CD1c-positive myeloid dendritic cell (primary cell): Measurements from ENCODE around the gene NPIPA7.
"Not testable (repeated sequence)": the region's sequence is repeated elsewhere in the genome, so short reads cannot be mapped to it uniquely, and the experiment has no call there.

Experiments
- DNase-seq: peaks from one replicate; pipeline ENCODE4 v3.0.0-alpha.2; 2016; ENCODE audit errors: extremely low spot score

The NPIPA7 gene

DNA sequence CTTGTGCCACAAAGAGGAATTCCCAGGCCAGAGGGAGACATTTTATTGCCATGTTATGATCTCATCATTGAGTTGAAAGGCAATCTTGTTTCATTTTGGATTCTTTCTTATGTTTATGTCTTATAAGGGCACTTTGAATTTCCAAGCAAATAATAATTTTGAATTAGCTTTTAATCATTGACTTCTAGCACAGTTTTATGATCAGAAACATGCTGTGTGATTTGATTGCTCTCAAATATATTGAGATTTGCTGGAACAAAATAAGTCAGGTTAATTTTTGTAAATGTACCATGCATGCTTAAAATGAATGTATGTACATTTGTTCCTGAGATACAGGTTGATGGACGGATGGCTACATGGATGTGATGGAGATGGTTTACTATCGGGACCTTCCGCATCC is at the start of gene NPIPA7:
Gene NPIPA7, plus strand, starts transcription at position 301 of the 400 bp plus-strand sequence. CDS start 105 bp downstream, outside the sequence.
- DNase-seq: not testable (repeated sequence)

DNA sequence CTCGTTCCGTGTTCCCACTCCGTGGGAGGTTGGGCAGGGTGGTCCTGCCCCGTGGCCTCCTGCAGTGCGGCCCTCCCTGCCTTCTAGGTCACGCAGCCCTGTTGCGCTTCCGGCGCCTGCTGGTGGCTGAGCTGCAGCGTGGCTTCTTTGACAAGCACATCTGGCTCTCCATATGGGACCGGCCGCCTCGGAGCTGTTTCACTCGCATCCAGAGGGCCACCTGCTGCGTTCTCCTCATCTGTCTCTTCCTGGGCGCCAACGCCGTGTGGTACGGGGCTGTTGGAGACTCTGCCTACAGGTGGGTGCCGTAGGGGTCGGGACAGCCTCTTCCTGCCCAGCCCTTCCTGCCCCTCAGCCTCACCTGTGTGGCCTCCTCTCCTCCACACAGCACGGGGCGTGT is 47.5 kb upstream of the NPIPA7 start:
- DNase-seq: not testable (repeated sequence)

DNA sequence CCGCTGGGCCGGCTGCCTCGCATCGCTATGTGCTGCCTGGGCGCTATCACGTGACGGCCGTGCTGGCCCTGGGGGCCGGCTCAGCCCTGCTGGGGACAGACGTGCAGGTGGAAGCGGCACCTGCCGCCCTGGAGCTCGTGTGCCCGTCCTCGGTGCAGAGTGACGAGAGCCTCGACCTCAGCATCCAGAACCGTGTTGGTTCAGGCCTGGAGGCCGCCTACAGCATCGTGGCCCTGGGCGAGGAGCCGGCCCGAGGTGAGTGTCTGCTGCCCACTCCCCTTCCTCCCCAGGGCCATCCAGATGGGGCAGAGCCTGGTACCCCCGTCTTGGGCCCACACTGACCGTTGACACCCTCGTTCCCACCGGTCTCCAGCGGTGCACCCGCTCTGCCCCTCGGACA is 21.4 kb upstream of the NPIPA7 start:
- not testable (repeated sequence) for DNase-seq

DNA sequence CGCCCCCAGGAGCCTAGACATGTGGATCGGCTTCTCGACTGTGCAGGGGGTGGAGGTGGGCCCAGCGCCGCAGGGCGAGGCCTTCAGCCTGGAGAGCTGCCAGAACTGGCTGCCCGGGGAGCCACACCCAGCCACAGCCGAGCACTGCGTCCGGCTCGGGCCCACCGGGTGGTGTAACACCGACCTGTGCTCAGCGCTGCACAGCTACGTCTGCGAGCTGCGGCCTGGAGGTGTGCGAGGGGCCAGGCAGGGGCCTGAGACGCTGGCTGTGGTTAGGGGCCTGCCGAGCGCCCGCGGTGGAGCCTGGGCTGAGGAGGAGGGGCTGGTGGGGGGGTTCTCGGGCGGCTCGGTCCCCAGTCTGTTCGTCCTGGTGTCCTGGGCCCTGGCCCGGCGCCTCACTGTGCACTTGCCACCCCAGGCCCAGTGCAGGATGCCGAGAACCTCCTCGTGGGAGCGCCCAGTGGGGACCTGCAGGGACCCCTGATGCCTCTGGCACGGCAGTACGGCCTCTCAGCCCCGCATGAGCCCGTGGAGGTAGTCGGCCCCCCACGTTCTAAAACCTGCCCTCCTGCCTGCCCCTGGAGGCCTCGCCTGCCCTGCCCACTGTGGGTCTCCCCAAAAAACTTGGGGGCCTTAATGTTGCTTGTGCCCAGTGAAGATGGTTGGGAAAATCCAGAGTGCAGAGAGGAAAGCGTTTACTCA is 20.2 kb upstream of the NPIPA7 start:
- DNase-seq: not testable (repeated sequence)

DNA sequence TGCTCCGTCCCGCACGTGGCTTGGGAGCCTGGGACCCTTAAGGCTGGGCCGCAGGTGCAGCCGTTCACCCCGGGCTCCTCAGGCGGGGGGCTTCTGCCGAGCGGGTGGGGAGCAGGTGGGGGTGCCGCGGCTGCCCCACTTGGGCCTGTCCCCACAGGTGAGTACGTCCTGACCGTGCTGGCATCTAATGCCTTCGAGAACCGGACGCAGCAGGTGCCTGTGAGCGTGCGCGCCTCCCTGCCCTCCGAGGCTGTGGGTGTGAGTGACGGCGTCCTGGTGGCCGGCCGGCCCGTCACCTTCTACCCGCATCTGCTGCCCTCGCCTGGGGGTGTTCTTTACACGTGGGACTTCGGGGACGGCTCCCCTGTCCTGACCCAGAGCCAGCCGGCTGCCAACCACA is 15.3 kb upstream of the NPIPA7 start:
- DNase-seq: not testable (repeated sequence)

DNA sequence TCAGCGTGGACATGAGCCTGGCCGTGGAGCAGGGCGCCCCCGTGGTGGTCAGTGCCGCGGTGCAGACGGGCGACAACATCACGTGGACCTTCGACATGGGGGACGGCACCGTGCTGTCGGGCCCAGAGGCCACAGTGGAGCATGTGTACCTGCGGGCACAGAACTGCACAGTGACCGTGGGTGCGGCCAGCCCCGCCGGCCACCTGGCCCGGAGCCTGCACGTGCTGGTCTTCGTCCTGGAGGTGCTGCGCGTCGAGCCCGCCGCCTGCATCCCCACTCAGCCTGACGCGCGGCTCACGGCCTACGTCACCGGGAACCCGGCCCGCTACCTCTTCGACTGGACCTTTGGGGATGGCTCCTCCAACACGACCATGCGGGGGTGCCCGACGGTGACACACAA is 14.8 kb upstream of the NPIPA7 start:
- DNase-seq: not testable (repeated sequence)

DNA sequence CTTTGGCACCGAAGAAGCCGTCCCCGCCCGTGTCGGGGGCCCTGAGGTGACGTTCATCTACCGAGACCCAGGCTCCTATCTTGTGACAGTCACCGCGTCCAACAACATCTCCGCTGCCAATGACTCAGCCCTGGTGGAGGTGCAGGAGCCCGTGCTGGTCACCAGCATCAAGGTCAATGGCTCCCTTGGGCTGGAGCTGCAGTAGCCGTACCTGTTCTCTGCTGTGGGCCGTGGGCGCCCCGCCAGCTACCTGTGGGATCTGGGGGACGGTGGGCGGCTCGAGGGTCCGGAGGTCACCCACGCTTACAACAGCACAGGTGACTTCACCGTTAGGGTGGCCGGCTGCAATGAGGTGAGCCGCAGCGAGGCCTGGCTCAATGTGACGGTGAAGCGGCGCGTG is 14.2 kb upstream of the NPIPA7 start:
- DNase-seq: not testable (repeated sequence)

DNA sequence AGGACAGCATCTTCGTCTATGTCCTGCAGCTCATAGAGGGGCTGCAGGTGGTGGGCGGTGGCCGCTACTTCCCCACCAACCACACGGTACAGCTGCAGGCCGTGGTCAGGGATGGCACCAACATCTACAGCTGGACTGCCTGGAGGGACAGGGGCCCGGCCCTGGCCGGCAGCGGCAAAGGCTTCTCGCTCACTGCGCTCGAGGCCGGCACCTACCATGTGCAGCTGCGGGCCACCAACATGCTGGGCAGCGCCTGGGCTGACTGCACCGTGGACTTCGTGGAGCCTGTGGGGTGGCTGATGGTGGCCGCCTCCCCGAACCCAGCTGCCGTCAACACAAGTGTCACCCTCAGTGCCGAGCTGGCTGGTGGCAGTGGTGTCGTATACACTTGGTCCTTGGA is 13.6 kb upstream of the NPIPA7 start:
- DNase-seq: not testable (repeated sequence)

DNA sequence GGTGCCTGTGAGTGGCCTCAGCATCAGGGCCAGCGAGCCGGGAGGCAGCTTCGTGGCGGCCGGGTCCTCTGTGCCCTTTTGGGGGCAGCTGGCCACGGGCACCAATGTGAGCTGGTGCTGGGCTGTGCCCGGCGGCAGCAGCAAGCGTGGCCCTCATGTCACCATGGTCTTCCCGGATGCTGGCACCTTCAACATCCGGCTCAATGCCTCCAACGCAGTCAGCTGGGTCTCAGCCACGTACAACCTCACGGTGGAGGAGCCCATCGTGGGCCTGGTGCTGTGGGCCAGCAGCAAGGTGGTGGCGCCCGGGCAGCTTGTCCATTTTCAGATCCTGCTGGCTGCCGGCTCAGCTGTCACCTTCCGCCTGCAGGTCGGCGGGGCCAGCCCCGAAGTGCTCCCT is 13.1 kb upstream of the NPIPA7 start:
- not testable (repeated sequence) for DNase-seq

DNA sequence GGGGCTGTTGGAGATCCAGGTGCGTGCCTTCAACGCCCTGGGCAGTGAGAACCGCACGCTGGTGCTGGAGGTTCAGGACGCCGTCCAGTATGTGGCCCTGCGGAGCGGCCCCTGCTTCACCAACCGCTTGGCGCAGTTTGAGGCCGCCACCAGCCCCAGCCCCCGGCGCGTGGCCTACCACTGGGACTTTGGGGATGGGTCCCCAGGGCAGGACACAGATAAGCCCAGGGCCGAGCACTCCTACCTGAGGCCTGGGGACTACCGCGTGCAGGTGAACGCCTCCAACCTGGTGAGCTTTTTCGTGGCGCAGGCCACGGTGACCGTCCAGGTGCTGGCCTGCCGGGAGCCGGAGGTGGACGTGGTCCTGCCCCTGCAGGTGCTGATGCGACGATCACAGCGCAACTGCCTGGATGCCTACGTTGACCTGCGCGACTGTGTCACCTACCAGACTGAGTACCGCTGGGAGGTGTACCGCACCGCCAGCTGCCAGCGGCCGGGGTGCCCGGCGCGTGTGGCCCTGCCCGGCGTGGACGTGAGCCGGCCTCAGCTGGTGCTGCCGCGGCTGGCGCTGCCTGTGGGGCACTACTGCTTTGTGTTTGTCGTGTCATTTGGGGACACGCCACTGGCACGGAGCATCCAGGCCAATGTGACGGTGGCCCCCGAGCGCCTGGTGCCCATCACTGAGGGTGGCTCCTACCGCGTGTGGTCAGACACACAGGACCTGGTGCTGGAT is 12.2 kb upstream of the NPIPA7 start:
- DNase-seq: not testable (repeated sequence)

DNA sequence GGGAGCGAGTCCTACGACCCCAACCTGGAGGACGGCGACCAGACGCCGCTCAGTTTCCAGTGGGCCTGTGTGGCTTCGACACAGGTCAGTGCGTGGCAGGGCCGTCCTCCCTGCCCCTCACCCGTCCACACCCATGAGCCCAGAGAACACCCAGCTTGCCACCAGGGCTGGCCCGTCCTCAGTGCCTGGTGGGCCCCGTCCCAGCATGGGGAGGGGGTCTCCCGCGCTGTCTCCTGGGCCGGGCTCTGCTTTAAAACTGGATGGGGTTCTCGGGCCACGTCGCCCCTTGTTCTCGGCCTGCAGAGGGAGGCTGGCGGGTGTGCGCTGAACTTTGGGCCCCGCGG is 11.7 kb upstream of the NPIPA7 start:
- not testable (repeated sequence) for DNase-seq

DNA sequence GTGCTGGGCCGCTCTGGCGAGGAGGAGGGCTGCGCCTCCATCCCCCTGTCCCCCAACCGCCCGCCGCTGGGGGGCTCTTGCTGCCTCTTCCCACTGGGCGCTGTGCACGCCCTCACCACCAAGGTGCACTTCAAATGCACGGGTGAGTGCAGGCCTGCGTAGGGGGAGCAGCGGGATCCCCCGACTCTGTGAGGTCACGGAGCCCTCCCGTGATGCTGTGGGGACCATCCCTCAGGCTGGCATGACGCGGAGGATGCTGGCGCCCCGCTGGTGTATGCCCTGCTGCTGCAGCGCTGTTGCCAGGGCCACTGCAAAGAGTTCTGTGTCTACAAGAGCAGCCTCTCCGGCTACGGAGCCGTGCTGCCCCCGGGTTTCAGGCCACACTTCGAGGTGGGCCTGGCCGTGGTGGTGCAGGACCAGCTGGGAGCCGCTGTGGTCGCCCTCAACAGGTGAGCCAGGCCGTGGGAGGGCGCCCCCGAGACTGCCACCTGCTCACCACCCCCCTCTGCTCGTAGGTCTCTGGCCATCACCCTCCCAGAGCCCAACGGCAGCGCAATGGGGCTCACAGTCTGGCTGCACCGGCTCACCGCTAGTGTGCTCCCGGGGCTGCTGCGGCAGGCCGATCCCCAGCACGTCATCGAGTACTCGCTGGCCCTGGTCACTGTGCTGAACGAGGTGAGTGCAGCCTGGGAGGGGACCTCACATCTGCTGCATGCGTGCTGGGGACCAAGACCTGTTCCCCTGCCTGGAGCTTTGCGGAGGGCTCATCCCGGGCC is 9.7 kb upstream of the NPIPA7 start:
- not testable (repeated sequence) for DNase-seq

DNA sequence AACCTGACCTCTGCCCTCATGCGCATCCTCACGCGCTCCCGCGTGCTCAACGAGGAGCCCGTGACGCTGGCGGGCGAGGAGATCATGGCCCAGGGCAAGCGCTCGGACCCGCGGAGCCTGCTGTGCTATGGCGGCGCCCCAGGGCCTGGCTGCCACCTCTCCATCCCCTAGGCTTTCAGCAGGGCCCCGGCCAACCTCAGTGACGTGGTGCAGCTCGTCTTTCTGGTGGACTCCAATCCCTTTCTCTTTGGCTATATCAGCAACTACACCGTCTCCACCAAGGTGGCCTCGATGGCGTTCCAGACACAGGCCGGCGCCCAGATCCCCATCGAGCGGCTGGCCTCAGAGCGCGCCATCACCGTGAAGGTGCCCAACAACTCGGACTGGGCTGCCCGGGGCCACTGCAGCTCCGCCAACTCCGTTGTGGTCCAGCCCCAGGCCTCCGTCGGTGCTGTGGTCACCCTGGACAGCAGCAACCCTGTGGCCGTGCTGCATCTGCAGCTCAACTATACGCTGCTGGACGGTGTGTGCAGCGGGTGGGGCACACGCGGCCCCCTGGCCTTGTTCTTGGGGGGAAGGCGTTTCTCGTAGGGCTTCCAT is 7.7 kb upstream of the NPIPA7 start:
- not testable (repeated sequence) for DNase-seq

DNA sequence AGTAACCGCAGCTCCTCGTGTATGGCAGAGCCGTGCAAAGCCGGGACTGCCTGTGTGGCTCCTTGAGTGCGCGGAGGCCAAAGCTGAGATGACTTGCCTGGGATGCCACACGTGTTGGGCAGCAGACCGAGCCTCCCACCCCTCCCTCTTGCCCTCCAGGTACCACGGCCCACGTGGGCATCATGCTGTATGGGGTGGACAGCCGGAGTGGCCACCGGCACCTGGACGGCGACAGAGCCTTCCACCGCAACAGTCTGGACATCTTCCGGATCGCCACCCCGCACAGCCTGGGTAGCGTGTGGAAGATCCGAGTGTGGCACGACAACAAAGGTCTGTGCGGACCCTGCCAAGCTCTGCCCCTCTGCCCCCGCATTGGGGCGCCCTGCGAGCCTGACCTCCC is 4.7 kb upstream of the NPIPA7 start:
- DNase-seq: not testable (repeated sequence)

DNA sequence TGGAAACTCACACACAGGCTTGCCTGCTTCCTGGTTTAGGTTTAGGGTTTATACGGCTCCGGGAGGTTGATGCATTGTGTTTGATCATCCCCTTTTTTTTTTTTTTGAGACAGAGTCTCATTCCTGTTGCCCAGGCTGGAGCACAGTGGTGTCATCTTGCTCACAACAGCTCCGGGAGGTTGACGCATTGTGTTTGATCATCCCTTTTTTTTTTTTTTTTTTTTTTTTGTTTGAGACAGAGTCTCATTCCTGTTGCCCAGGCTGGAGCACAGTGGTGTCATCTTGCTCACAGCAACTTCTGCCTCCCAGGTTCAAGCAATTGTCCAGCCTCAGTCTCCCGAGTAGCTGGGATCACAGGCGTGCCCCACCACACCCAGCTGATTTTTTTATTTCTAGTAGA is 20.7 kb downstream of the NPIPA7 start:
- not testable (repeated sequence) for DNase-seq

DNA sequence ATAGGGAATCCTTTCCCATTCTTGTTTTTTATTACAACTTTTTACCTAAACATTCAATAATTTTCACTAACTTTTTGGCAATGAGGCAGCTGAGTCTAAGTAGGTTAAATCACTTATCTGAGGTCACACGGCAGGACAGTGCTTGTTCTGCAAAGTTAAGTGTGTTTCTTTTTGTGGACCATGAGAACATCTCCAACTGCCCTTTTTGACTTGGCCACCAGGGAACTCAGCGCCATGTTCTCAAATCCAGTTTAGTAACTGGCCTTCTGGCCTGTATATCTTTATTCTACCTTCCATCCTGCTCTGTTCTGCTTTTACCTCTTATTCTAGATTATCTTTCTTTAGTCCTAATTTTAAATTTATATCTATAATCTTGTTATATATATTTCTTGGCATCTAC is 23.4 kb downstream of the NPIPA7 start:
- not testable (repeated sequence) for DNase-seq

DNA sequence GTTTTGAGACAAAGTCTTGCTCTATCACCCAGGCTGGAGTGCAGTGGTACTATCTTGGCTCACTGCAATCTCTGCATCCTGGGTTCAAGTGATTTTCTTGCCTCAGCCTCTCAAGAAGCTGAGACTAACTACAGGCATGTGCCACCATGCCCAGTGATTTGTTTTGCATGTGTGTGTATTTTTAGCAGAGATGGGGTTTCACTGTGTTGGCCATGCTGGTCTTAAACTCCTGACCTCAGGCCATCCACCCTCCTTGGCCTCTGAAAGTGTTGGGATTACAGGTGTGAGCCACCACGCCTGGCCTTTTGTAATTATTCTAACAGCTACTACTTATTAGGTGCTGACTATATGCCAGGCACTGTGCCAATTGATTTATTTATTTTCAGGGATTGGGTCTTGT is 25.3 kb downstream of the NPIPA7 start:
- not testable (repeated sequence) for DNase-seq

DNA sequence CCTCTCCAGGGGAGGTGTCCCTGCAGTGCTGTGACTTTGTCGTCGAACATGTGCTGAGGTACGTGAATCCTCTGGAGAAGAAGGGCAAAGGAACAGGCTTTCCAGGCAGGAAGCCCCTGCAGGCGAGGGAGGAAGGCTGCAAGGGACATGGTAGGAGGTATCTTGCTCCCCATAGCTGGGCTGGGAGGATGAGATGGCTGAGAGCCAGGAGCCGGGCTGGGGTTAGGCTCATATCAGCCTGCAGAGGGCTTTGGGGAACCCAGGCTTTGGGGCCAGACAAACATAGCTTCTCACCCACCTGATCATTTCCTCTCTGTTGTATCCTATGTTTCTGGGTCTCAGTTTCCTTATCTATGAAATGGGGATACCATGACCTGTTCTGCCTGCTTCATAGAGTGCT is 26.5 kb downstream of the NPIPA7 start:
- not testable (repeated sequence) for DNase-seq

DNA sequence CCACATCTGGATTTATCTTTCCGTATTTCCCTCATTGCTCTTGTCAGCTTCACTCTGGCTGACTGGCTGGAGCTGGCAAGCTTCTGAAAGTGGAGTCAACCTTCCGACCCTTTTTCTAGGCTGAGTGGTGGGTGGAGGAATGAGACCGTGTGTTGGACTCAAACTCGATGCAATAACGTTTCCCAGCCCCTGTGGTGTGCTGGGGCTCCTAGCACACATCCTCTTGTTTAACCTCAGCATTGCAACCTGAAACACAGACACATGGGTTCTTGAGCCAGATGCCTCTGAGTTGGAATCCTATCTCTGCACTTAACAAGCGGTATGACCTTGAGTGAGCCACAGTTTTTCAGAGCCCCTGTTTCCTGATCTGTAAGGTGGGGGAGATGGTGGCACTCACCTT is 29.5 kb downstream of the NPIPA7 start:
- DNase-seq: not testable (repeated sequence)

DNA sequence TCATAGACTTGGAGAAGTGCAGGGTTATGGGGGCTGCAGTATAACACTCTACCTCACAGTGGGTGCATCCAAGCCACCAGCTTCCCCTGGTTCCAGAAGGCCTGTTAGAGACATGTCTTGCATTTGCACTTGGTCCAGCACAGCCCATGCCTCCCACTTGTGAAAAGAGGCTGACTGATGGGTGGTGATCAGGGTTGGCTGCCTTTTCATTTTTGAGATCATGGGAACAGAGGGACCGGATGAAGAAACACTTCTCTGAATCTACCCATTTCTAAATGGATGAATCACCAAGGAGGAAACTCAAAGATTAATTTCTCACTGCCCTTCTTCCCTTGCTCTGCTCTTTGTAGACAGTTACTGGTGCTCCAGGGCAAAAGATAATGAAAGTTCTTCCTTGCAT is 34.8 kb downstream of the NPIPA7 start:
- DNase-seq: not testable (repeated sequence)

DNA sequence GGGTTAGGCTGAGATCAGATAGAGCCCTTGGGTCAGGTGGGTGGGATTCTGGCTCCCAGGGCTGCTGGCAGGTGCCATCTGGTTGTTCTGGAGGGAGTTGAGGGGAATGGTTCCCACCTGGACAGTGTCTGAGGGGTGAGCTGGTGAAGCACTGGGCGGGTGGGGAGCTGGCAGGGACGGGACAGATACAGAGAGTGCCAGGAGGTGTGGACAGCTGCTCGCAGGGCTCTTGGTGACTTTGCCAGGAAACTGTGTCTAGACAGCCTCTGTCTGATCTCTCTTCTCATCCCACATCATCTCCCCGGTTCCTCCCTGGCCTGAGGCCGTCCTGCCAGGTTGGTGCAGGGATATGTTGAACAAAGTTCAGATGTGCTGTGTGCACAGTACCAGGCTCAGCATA is 38.1 kb downstream of the NPIPA7 start:
- not testable (repeated sequence) for DNase-seq

DNA sequence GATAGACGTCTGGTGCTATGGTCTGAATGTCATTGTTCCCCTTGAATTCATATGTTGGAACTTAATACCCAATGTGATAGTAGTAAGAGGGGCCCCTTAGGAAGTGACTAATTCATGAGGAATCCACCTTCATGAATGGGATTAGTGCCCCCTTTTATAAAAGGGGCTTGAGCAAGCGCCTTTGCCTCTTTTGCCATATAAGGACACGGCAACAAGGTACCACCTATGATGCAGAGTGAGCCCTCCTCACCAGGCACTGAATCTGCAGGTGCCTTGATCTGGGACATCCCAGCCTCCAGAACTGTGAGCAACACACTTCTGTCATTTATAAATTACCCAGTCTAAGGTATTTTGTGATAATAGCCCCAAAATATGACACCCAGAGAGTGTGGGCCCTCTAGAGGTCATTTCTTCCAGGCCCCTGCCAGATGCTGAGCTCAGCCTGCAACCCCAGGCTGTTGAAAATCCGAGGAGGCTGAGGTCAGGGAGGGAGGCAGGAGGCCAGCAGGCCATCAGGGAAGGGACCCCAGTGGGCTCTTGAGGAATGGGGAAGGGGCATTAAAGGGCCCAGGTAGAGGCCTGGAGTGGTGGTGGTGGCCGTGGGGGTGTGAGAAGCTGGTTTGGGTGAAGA is 39.1 kb downstream of the NPIPA7 start:
- DNase-seq: not testable (repeated sequence)
